ENCODE measurements around the gene CDHR3.

GRCh38 chr7:106075937-106076336 is 112.9 kb downstream of the CDHR3 start:
- TF ChIP-seq GATA2 (IDR thresholded peaks at IDR 0.05; ENCODE audit: low read depth, low read length) (no peak), GATA3 (IDR thresholded peaks at IDR 0.05; ENCODE audit: low read depth, low read length) (no peak)
